SU-DHL-6 (cell line): ENCODE results near the gene PPP2R5C.

Experiments used
- EZH2phosphoT487 ChIP-seq: fragments of 200-600 bp; sonication (generic), shearing (Covaris generic); conservative IDR thresholded peaks from 2 replicates; pipeline ENCODE4 v1.6.1; 2018; ENCODE audit warnings: mild to moderate bottlenecking, antibody characterized with exemption, low read length, moderate library complexity, mixed read lengths
- TF ChIP-seq, protein P1 (sequence below): fragments of 200-600 bp; sonication (generic); IDR thresholded peaks from one replicate; pipeline ENCODE4 v1.5.1; 2017; ENCODE audit warnings: antibody characterized with exemption, mild to moderate bottlenecking, low read length, moderate library complexity; ENCODE audit not compliant: insufficient read depth, poor library complexity, severe bottlenecking

DNA sequence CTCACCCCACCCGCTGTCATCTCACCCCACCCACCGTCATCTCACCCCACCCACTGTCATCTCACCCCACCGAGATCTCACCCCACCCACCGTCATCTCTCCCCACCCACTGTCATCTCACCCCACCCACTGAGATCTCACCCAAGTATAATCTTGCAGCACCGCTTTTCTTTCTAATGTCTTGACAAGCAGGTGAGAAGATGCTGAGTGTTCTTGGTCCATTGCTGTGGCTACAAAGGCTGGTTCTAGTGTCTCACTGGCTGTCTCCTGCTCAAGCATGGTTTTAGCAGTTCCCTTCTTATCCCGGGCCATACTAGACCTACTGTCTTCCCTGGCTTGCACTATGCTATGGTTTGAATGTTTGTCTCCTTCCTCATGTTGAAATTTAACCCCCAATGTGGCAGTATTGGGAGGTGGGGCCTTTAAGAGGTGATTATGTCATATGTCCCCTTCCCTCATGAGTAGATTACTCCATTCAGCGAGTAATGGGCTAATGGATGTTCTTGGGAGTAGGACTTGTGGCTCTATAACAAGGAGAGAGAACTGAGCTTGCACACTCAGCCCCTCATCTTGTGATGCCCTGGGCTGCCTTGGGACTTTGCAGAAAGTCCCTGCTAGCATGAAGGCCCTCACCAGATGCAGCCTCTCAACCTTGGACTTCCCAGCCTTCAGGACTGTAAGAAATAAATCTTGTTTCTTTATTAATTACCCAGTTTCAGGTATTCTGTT, 47.7 kb upstream of the PPP2R5C start:
- TF ChIP-seq, protein P1, sequence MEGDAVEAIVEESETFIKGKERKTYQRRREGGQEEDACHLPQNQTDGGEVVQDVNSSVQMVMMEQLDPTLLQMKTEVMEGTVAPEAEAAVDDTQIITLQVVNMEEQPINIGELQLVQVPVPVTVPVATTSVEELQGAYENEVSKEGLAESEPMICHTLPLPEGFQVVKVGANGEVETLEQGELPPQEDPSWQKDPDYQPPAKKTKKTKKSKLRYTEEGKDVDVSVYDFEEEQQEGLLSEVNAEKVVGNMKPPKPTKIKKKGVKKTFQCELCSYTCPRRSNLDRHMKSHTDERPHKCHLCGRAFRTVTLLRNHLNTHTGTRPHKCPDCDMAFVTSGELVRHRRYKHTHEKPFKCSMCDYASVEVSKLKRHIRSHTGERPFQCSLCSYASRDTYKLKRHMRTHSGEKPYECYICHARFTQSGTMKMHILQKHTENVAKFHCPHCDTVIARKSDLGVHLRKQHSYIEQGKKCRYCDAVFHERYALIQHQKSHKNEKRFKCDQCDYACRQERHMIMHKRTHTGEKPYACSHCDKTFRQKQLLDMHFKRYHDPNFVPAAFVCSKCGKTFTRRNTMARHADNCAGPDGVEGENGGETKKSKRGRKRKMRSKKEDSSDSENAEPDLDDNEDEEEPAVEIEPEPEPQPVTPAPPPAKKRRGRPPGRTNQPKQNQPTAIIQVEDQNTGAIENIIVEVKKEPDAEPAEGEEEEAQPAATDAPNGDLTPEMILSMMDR: no peak
- TF ChIP-seq EZH2phosphoT487: no peak
